Measurements from ENCODE around the gene MKNK2.

DNA sequence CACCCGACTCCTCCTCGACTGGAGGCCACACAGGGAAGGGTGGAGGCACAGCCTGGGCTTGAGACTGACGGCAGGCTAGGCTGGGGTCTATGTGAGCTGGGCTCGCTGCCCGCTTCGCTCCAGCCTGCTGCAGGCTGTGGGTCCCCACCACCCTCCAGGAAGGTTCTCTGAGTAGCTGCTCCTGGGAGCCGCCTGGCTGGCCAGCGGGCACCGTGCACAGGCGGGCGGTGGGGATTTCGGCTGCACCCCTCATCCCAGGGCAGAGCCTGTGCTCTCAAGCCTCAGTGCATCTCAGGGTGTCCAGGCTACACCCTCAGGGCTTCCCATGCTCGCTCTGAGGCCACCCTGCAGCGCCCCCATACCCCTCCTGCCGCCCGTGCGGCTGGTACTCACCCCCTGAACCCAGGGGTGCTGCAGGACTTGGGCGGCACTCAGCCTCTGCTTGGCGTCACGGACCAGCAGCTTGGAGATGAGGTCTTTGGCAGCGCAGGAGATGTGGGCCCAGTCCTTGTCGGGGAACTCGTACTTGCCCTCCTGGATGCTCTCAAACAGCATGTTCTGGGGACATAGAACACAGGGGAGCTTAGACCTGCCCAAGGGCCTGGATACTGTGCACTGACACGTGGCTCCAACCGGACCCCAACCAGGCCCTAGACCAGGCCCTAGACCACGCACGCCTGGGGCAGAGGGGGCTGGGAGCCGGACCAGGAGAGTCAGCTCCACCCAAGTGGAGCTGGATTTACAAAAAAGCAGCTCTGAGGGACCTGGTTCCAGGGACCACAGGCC is 10.2 kb downstream of the MKNK2 start:
- TF ChIP-seq, protein P1, sequence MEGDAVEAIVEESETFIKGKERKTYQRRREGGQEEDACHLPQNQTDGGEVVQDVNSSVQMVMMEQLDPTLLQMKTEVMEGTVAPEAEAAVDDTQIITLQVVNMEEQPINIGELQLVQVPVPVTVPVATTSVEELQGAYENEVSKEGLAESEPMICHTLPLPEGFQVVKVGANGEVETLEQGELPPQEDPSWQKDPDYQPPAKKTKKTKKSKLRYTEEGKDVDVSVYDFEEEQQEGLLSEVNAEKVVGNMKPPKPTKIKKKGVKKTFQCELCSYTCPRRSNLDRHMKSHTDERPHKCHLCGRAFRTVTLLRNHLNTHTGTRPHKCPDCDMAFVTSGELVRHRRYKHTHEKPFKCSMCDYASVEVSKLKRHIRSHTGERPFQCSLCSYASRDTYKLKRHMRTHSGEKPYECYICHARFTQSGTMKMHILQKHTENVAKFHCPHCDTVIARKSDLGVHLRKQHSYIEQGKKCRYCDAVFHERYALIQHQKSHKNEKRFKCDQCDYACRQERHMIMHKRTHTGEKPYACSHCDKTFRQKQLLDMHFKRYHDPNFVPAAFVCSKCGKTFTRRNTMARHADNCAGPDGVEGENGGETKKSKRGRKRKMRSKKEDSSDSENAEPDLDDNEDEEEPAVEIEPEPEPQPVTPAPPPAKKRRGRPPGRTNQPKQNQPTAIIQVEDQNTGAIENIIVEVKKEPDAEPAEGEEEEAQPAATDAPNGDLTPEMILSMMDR (IDR thresholded peaks at IDR 0.05): no peak
- no peak for TF ChIP-seq POLR2A (IDR thresholded peaks at IDR 0.05)

Data from lower leg skin (tissue), 3 donors.